ENCODE results near the gene PRM3.
"Not testable (repeated sequence)": the region's sequence is repeated elsewhere in the genome, so short reads cannot be mapped to it uniquely, and the experiment has no call there.

Gene PRM3

GRCh38 chr16:11290102-11290893 lies 16.9 kb upstream of the PRM3 start:
- no peak for DNase-seq (ENCODE audit: extremely low read depth, low read depth)
- no peak for TF ChIP-seq CTCF (IDR thresholded peaks at IDR 0.05; ENCODE audit: low read depth, low read length)

GRCh38 chr16:11289696-11290095 lies 16.3 kb upstream of the PRM3 start:
- DNase-seq (ENCODE audit: extremely low read depth, low read depth): not testable (repeated sequence)

GRCh38 chr16:11289202-11289601 lies 15.8 kb upstream of the PRM3 start:
- TF ChIP-seq CTCF (IDR thresholded peaks at IDR 0.05; ENCODE audit: low read depth, low read length): no peak

GRCh38 chr16:11285842-11286241 lies 12.4 kb upstream of the PRM3 start:
- DNase-seq (ENCODE audit: extremely low read depth, low read depth): no peak
- no peak for TF ChIP-seq CTCF (IDR thresholded peaks at IDR 0.05; ENCODE audit: low read depth, low read length)

More at GRCh38 chr16:11289202-11289601, 15.8 kb upstream of the PRM3 start:
- DNase-seq (ENCODE audit: extremely low read depth, low read depth): no peak

- DNase-seq (ENCODE audit: extremely low read depth, low read depth): no peak
- no peak for TF ChIP-seq CTCF (IDR thresholded peaks at IDR 0.05; ENCODE audit: low read depth, low read length)
These were observed 10.4 kb upstream of the PRM3 start for GRCh38 chr16:11283820-11284248.

- TF ChIP-seq CTCF (IDR thresholded peaks at IDR 0.05; ENCODE audit: low read depth, low read length): no peak
- DNase-seq (ENCODE audit: extremely low read depth, low read depth): no peak
These were observed 7.4 kb upstream of the PRM3 start, which contains the start of gene PRM1 for GRCh38 chr16:11280616-11281522. TSS of gene PRM1 (minus strand) at chr16:11281330. CDS start at chr16:11281238, 92 bp downstream.

- no peak for TF ChIP-seq CTCF (IDR thresholded peaks at IDR 0.05; ENCODE audit: low read depth, low read length)
- DNase-seq (ENCODE audit: extremely low read depth, low read depth): no peak
These were observed 5.5 kb upstream of the PRM3 start for GRCh38 chr16:11278681-11279628.
